IMR-90 (cell line): ENCODE measurements around the gene CNP. TPM values are rescaled to one million over a fixed set of nuclear protein-coding genes. Genes with fewer than 3 reads are reported as not detected.

ENCODE experiments used
- ATAC-seq: fragments of 200-7000 bp; cut with Tn5 transposase; 2 replicates; pipeline ENCODE4 v1.9.1; 2020; ENCODE audit warnings: low read depth, mild to moderate bottlenecking, moderate library complexity
- BruUV-seq: library from RNA; stranded (reverse); fragments of 400-500 nt; replicated peaks from 2 replicates; lab custom pipeline; 2021; lab: Mats Ljungman, UMichigan
- CTCF ChIA-PET: fragments of 300-600 bp; formaldehyde crosslinking; extraction: SDS; loops from one replicate; lab custom pipeline; 2021; ENCODE audit warnings: antibody characterized with exemption; lab: Yijun Ruan, JAX
- POLR2A ChIA-PET: fragments of 300-600 bp; sonication (Branson Sonifier 250); formaldehyde crosslinking; loops from one replicate; lab custom pipeline; 2022; ENCODE audit warnings: antibody characterized with exemption; ENCODE audit not compliant: unreplicated experiment; lab: Charles Lee
- DNase-seq: peaks from one replicate; pipeline ENCODE4 v3.0.0; 2013
- H2AFZ ChIP-seq: replicated peaks from 2 replicates; pipeline ENCODE3; 2013; ENCODE audit warnings: low read length, mild to moderate bottlenecking; ENCODE audit not compliant: poor library complexity
- H2AK5ac ChIP-seq: 2 replicates; pipeline ENCODE4 v1.6.1; 2013; ENCODE audit warnings: low read depth, low read length, inconsistent platforms
- H2AK9ac ChIP-seq: replicated peaks from 2 replicates; pipeline ENCODE3; 2013; ENCODE audit warnings: mild to moderate bottlenecking, low read depth, low read length, moderate library complexity; ENCODE audit not compliant: poor library complexity
- H2BK120ac ChIP-seq: 2 replicates; pipeline ENCODE4 v1.6.1; 2013; ENCODE audit warnings: low read depth, low read length, inconsistent platforms
- H2BK15ac ChIP-seq: 3 replicates; pipeline ENCODE4 v1.6.1; 2013; ENCODE audit warnings: low read depth, low read length, inconsistent platforms
- H2BK20ac ChIP-seq: 2 replicates; pipeline ENCODE4 v1.6.1; 2013; ENCODE audit warnings: low read depth, mild to moderate bottlenecking, inconsistent platforms, low read length, moderate library complexity
- H2BK5ac ChIP-seq: 2 replicates; pipeline ENCODE4 v1.6.1; 2013; ENCODE audit warnings: mild to moderate bottlenecking, low read depth, low read length, inconsistent platforms; ENCODE audit not compliant: poor library complexity, severe bottlenecking
- H3K14ac ChIP-seq: replicated peaks from 2 replicates; pipeline ENCODE4 v1.6.1; 2013; ENCODE audit warnings: low read depth, low read length, inconsistent platforms
- H3K18ac ChIP-seq: 2 replicates; pipeline ENCODE4 v1.6.1; 2013; ENCODE audit warnings: low read depth, low read length, control low read depth
- H3K23ac ChIP-seq: 2 replicates; pipeline ENCODE4 v1.6.1; 2013; ENCODE audit warnings: low read depth, low read length, inconsistent platforms
- H3K27ac ChIP-seq: 2 replicates; pipeline ENCODE4 v1.5.1; 2013; ENCODE audit warnings: mild to moderate bottlenecking, control low read depth, low read length; ENCODE audit not compliant: insufficient read depth
- H3K27me3 ChIP-seq: 2 replicates; pipeline ENCODE4 v1.6.1; 2013; ENCODE audit warnings: low read length; ENCODE audit not compliant: control insufficient read depth, insufficient read depth
- H3K36me3 ChIP-seq: 2 replicates; pipeline ENCODE4 v1.6.1; 2013; ENCODE audit warnings: low read length, mixed read lengths; ENCODE audit not compliant: control insufficient read depth, insufficient read depth
- H3K4ac ChIP-seq: 2 replicates; pipeline ENCODE4 v1.6.1; 2013; ENCODE audit warnings: low read depth, low read length, inconsistent platforms
- H3K4me1 ChIP-seq: 2 replicates; pipeline ENCODE4 v1.6.1; 2013; ENCODE audit warnings: low read length, mixed read lengths; ENCODE audit not compliant: control insufficient read depth, insufficient read depth
- H3K4me2 ChIP-seq: 2 replicates; pipeline ENCODE4 v1.6.1; 2013; ENCODE audit warnings: low read depth, mild to moderate bottlenecking, control low read depth, low read length, moderate library complexity
- H3K4me3 ChIP-seq: 2 replicates; pipeline ENCODE4 v1.5.1; 2013; ENCODE audit warnings: low read depth, mild to moderate bottlenecking, control low read depth, low read length, moderate library complexity; ENCODE audit not compliant: insufficient read depth
- H3K56ac ChIP-seq: 2 replicates; pipeline ENCODE4 v1.6.1; 2013; ENCODE audit warnings: low read length, inconsistent platforms; ENCODE audit not compliant: insufficient read depth; ENCODE audit errors: extremely low read depth
- H3K79me1 ChIP-seq, 2 experiments: 2 replicates each; pipeline ENCODE4 v1.6.1; 2013; ENCODE audit warnings: low read length in 2 of 2, inconsistent platforms in 1 of 2, low read depth in 1 of 2
- H3K9ac ChIP-seq: 2 replicates; pipeline ENCODE4 v1.6.1; 2013; ENCODE audit warnings: low read depth, low read length, control low read depth
- H3K9me1 ChIP-seq: 2 replicates; pipeline ENCODE4 v1.6.1; 2013; ENCODE audit warnings: low read length, inconsistent platforms; ENCODE audit not compliant: insufficient read depth
- H3K9me3 ChIP-seq: 2 replicates; pipeline ENCODE4 v1.6.1; 2013; ENCODE audit warnings: low read length; ENCODE audit not compliant: control insufficient read depth, insufficient read depth
- H4K20me1 ChIP-seq: 2 replicates; pipeline ENCODE4 v1.6.1; 2013; ENCODE audit warnings: low read length, inconsistent platforms; ENCODE audit not compliant: insufficient read depth
- H4K5ac ChIP-seq: 2 replicates; pipeline ENCODE4 v1.6.1; 2013; ENCODE audit warnings: mild to moderate bottlenecking, low read depth, low read length, control low read depth
- H4K8ac ChIP-seq, 2 experiments: 2 replicates each; pipeline ENCODE4 v1.6.1; 2013; ENCODE audit warnings: low read depth in 2 of 2, low read length in 2 of 2, control low read depth in 1 of 2, inconsistent platforms in 1 of 2
- H4K91ac ChIP-seq: 2 replicates; pipeline ENCODE4 v1.6.1; 2013; ENCODE audit warnings: low read depth, low read length, inconsistent platforms; ENCODE audit not compliant: insufficient read depth
- CHD1 ChIP-seq: IDR thresholded peaks from 2 replicates; pipeline ENCODE4 v1.6.1; 2012; ENCODE audit warnings: low read depth, low read length, improper control_type of control experiment
- CTCF ChIP-seq: conservative IDR thresholded peaks from 2 replicates; pipeline ENCODE4 v1.5.1; 2012; ENCODE audit warnings: mild to moderate bottlenecking, low read depth, low read length, improper control_type of control experiment
- FOS ChIP-seq: fragments of 150-350 bp; IDR thresholded peaks from 2 replicates; pipeline ENCODE4 v1.6.1; 2016; ENCODE audit warnings: low read depth, low read length
- MAFK ChIP-seq: IDR thresholded peaks from 2 replicates; pipeline ENCODE4 v1.6.1; 2012; ENCODE audit warnings: low read depth, low read length, improper control_type of control experiment
- MAZ ChIP-seq: IDR thresholded peaks from 2 replicates; pipeline ENCODE4 v1.6.1; 2012; ENCODE audit warnings: low read depth, mild to moderate bottlenecking, low read length, improper control_type of control experiment, moderate library complexity, borderline replicate concordance
- MXI1 ChIP-seq: IDR thresholded peaks from 2 replicates; pipeline ENCODE4 v1.6.1; 2012; ENCODE audit warnings: low read depth, mild to moderate bottlenecking, low read length, moderate library complexity, borderline replicate concordance
- NFE2L2 ChIP-seq: fragments of 150-350 bp; IDR thresholded peaks from 2 replicates; pipeline ENCODE4 v1.6.1; 2016; ENCODE audit warnings: low read depth, mild to moderate bottlenecking, low read length
- POLR2A ChIP-seq: IDR thresholded peaks from 2 replicates; pipeline ENCODE4 v1.6.1; 2012; ENCODE audit warnings: mild to moderate bottlenecking, low read depth, low read length
- RCOR1 ChIP-seq: IDR thresholded peaks from 2 replicates; pipeline ENCODE4 v1.6.1; 2012; ENCODE audit warnings: mild to moderate bottlenecking, low read length, improper control_type of control experiment; ENCODE audit not compliant: insufficient replicate concordance
- RFX5 ChIP-seq: IDR thresholded peaks from 2 replicates; pipeline ENCODE4 v1.8.0; 2012; ENCODE audit warnings: low read depth, mild to moderate bottlenecking, low read length, moderate library complexity
- SMC3 ChIP-seq: fragments of 150-350 bp; IDR thresholded peaks from 2 replicates; pipeline ENCODE4 v1.6.1; 2016; ENCODE audit warnings: low read depth, mild to moderate bottlenecking, antibody characterized with exemption, low read length, moderate library complexity
- WGBS, 2 experiments: methylation state at CpG; one replicate each; pipeline versions ENCODE4 v1.1.5 to v1.1.7; 2013; ENCODE audit warnings: missing lambda C conversion rate in 2 of 2; ENCODE audit not compliant: insufficient read length in 1 of 2; ENCODE audit errors: extremely low coverage in 2 of 2; 5-methylcytosine and 5-hydroxymethylcytosine counted together
- dilution Hi-C: fragments of 300-500 bp; cut with HindIII; formaldehyde crosslinking; loops from one replicate; pipeline ENCODE4 v1.14.3; 2018; ENCODE audit warnings: low sequenced_read_pairs; ENCODE audit not compliant: unreplicated experiment
- in situ Hi-C: fragments of 300-500 bp; cut with MboI; formaldehyde crosslinking; loops from 3 replicates; pipeline ENCODE4 v1.14.3; 2019; ENCODE audit warnings: low sequenced_read_pairs, inconsistent platforms, mixed read lengths
- intact Hi-C: fragments of 100-400 bp; cut with micrococcal nuclease; formaldehyde crosslinking; loops from 2 replicates; pipeline ENCODE4 v1.10.0; 2022
- polyA plus RNA-seq, 3 experiments: library from polyadenylated mRNA; depleted of rRNA; stranded (reverse); fragments of >200 nt; gene quantifications; 2 replicates each; pipeline ENCODE4 v1.2.3, GENCODE V29; 2012; ENCODE audit warnings: low replicate concordance in 1 of 3
- total RNA-seq: library from RNA; depleted of rRNA; stranded (reverse); fragments of >200 nt; gene quantifications from 2 replicates; pipeline ENCODE4 v1.2.3, GENCODE V29; 2012
- TF ChIP-seq, protein P1 (sequence below): fragments of 150-350 bp; IDR thresholded peaks from 2 replicates; pipeline ENCODE4 v1.6.1; 2017; ENCODE audit warnings: mild to moderate bottlenecking, antibody characterized with exemption, low read length, low read depth

CNP gene
- total and polyA plus RNA-seq, 2 of the 4 experiments (the other 2 are of a cell fraction) = 45.5 to 46.4 TPM

DNA sequence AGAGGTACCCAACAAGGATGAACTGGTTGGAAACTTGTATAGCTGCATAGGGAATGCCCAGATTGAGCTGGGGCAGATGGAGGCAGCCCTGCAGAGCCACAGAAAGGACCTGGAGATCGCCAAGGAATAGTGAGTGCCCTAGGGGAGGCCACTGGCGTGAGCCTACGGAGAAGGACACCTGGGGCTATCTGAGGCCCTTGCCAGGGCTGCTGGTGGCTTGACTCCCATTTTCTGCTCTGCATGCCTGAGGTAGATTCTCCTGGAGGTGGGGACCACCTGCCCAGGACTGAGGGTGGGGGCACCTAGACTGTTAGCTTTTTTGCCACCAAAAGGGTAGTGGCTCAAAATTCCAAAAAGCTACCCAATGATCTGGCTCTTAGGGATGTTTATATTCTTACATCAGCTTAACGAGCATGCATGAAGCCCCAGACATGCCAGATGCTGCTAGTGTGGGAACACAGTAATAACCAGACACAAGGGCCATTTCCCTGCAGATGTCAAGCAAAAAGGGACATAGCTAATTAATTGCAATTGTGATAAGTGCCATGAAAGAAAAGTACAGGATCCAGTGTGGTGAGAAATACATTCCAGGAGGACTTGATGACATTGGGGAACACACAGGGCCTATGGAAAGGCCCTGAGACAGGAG, 27.4 kb upstream of the CNP start (continued):
- TF ChIP-seq MAZ (no peak), CTCF (no peak)

DNA sequence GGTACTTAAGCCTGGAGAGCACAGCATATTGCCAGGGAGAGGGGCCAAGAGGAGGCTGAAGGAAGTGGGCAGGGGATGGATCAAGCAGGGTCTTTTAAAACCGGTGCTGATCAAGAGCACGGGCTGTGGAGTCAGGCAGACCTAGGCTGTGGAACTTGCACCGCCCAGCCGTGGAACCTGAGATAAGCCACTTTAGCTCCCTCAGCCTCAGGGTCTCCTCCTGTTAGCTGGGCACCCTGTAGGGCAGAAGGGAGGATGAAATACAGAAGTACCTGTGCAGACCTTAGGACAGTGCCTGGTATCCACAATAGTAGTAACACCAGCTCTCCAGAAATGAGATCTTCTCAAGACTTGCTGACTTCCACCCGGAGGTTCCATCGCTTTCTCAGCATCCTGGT, 26.9 kb upstream of the CNP start:
- POLR2A ChIA-PET = no interaction called here
- dilution Hi-C loops (no loop called here), in situ Hi-C loops (no loop called here), intact Hi-C loops (no loop called here)
- no peak overlapping the region for H3K18ac ChIP-seq
- WGBS, 2 experiments = 89% methylated on average over 2 of the region's 6 CpGs; no CpG with 5 or more reads in 1 of the 2 experiments
- H2AFZ ChIP-seq = no peak overlapping the region
- no peak overlapping the region for H2BK5ac ChIP-seq
- H3K4me2 ChIP-seq = no peak overlapping the region
- H2AK9ac ChIP-seq = no peak overlapping the region
- CTCF ChIA-PET = no interaction called here
- no peak overlapping the region for H3K4me3 ChIP-seq
- no peak overlapping the region for H4K8ac ChIP-seq
- H3K9me3 ChIP-seq = no peaks in the 10 kb centered on the region
- BruUV-seq = no TSS peak
- ATAC-seq (no peak), DNase-seq (no peak)
- H3K9me1 ChIP-seq = no peaks in the 10 kb centered on the region; the same call in 1 of the 2 replicates
- no peaks in the 10 kb centered on the region for H3K27me3 ChIP-seq
- no peak overlapping the region for H3K23ac ChIP-seq
- no peak overlapping the region for H2BK15ac ChIP-seq
- H2AK5ac ChIP-seq = no peak overlapping the region
- H4K5ac ChIP-seq = no peak overlapping the region
- no peak overlapping the region for H2BK20ac ChIP-seq
- no peak for TF ChIP-seq SMC3
- TF ChIP-seq CHD1 = no peak
- TF ChIP-seq, protein P1, sequence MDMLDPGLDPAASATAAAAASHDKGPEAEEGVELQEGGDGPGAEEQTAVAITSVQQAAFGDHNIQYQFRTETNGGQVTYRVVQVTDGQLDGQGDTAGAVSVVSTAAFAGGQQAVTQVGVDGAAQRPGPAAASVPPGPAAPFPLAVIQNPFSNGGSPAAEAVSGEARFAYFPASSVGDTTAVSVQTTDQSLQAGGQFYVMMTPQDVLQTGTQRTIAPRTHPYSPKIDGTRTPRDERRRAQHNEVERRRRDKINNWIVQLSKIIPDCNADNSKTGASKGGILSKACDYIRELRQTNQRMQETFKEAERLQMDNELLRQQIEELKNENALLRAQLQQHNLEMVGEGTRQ = no peak
- no peak for TF ChIP-seq POLR2A
- no peak for TF ChIP-seq MXI1
- TF ChIP-seq NFE2L2 = no peak
- no peak for TF ChIP-seq MAFK
- no peak for TF ChIP-seq FOS
- TF ChIP-seq RFX5 = no peak
- no peak for TF ChIP-seq MAZ
- TF ChIP-seq RCOR1 = no peak
- no peak overlapping the region for H2BK120ac ChIP-seq
- no peak overlapping the region for H3K14ac ChIP-seq
- H4K20me1 ChIP-seq = no peaks in the 10 kb centered on the region
- no peak overlapping the region for H4K91ac ChIP-seq
- no peak overlapping the region for H3K27ac ChIP-seq
- no peaks in the 10 kb centered on the region for H3K79me1 ChIP-seq
- no peak overlapping the region for H3K9ac ChIP-seq
- H3K4ac ChIP-seq = no peak overlapping the region
- H3K36me3 ChIP-seq = peaks cover 3% of the 10 kb centered on the region
- no peaks in the 10 kb centered on the region for H3K4me1 ChIP-seq
- H3K56ac ChIP-seq = no peak overlapping the region
